CD14-positive monocyte (primary cell): ENCODE results near the gene TBC1D30. TPM values are rescaled to one million over a fixed set of nuclear protein-coding genes. Genes with fewer than 3 reads are reported as not detected.

Experiments
- DNase-seq, 3 donors: peaks; one replicate each; pipeline ENCODE4 v3.0.0-alpha.2; 2011 to 2022
- H2AFZ ChIP-seq: 2 replicates; pipeline ENCODE4 v1.6.0; 2012; ENCODE audit warnings: mild to moderate bottlenecking, low read depth, low read length, inconsistent platforms; ENCODE audit not compliant: insufficient read depth, poor library complexity, severe bottlenecking
- H3K27ac ChIP-seq, 2 donors: 1 replicate in 1 of 2; 2 replicates in 1 of 2; pipeline ENCODE4 v1.5.1; 2012 to 2013; ENCODE audit warnings: low read length in 2 of 2, control low read depth in 1 of 2, inconsistent platforms in 1 of 2, low read depth in 1 of 2, mild to moderate bottlenecking in 1 of 2
- H3K27me3 ChIP-seq, 2 donors: one replicate each; pipeline versions ENCODE4 v1.6.0 to v1.6.1; 2011 to 2013; ENCODE audit warnings: low read length in 2 of 2; ENCODE audit not compliant: control insufficient read depth in 2 of 2, insufficient read depth in 2 of 2
- H3K36me3 ChIP-seq, 2 donors: replicated peaks in 1 of 2; 1 replicate in 1 of 2; 2 replicates in 1 of 2; pipeline versions ENCODE4 v1.5.1 to v1.6.1; 2012 to 2013; ENCODE audit warnings: low read length in 2 of 2, control low read depth in 1 of 2, inconsistent platforms in 1 of 2, mild to moderate bottlenecking in 1 of 2; ENCODE audit not compliant: insufficient read depth in 2 of 2, control insufficient read depth in 1 of 2
- H3K4me1 ChIP-seq, 2 donors: 1 replicate in 1 of 2; 2 replicates in 1 of 2; pipeline versions ENCODE4 v1.5.1 to v1.6.1; 2012 to 2013; ENCODE audit warnings: low read length in 2 of 2, control low read depth in 1 of 2, inconsistent platforms in 1 of 2, mild to moderate bottlenecking in 1 of 2, moderate library complexity in 1 of 2; ENCODE audit not compliant: insufficient read depth in 2 of 2, control insufficient read depth in 1 of 2
- H3K4me2 ChIP-seq: replicated peaks from 2 replicates; pipeline ENCODE3; 2012; ENCODE audit warnings: low read length, moderate library complexity, mild to moderate bottlenecking; ENCODE audit not compliant: poor library complexity, severe bottlenecking; ENCODE audit errors: extremely low read depth
- H3K4me3 ChIP-seq, 3 experiments: fragments of 200-600 bp in 1 of 3; sonication (generic) in 1 of 3; replicated peaks in 1 of 3; 1 replicate in 2 of 3; 2 replicates in 1 of 3; pipeline ENCODE4 v1.5.1; 2011 to 2013; ENCODE audit warnings: low read length in 3 of 3, mild to moderate bottlenecking in 3 of 3, control low read depth in 2 of 3, low read depth in 2 of 3, inconsistent platforms in 1 of 3, moderate library complexity in 1 of 3
- H3K79me2 ChIP-seq: 2 replicates; pipeline ENCODE4 v1.6.0; 2012; ENCODE audit warnings: mild to moderate bottlenecking, control low read depth, inconsistent platforms, low read length, moderate library complexity; ENCODE audit not compliant: insufficient read depth
- H3K9ac ChIP-seq: 2 replicates; pipeline ENCODE4 v1.6.0; 2017; ENCODE audit warnings: low read length, mild to moderate bottlenecking; ENCODE audit not compliant: insufficient read depth, poor library complexity, severe bottlenecking
- H3K9me3 ChIP-seq, 2 donors: replicated peaks in 1 of 2; 1 replicate in 1 of 2; 2 replicates in 1 of 2; pipeline versions ENCODE4 v1.5.1 to v1.6.1; 2012 to 2013; ENCODE audit warnings: low read length in 2 of 2, control low read depth in 1 of 2; ENCODE audit not compliant: control insufficient read depth in 1 of 2, insufficient read depth in 1 of 2
- H4K20me1 ChIP-seq: 2 replicates; pipeline ENCODE4 v1.6.0; 2012; ENCODE audit warnings: mild to moderate bottlenecking, low read length, control low read depth, moderate library complexity; ENCODE audit not compliant: insufficient read depth
- H3K27ac Mint-ChIP-seq, 7 donors: one replicate each; pipeline ENCODE4 v1.8.0; 2020; ENCODE audit warnings: mild to moderate bottlenecking in 7 of 7, mixed read lengths in 7 of 7, moderate library complexity in 6 of 7, inconsistent platforms in 2 of 7
- H3K27me3 Mint-ChIP-seq, 3 donors: one replicate each; pipeline ENCODE4 v1.8.0; 2021 to 2022; ENCODE audit warnings: low read depth in 3 of 3, mild to moderate bottlenecking in 3 of 3, mixed read lengths in 3 of 3, moderate library complexity in 3 of 3, inconsistent platforms in 1 of 3
- H3K36me3 Mint-ChIP-seq, 2 donors: one replicate each; pipeline ENCODE4 v1.8.0; 2020; ENCODE audit warnings: mixed read lengths in 2 of 2, inconsistent platforms in 1 of 2, mild to moderate bottlenecking in 1 of 2
- H3K4me1 Mint-ChIP-seq: one replicate; pipeline ENCODE4 v1.8.0; 2020; ENCODE audit warnings: mild to moderate bottlenecking, mixed read lengths
- H3K4me3 Mint-ChIP-seq, 2 donors: one replicate each; pipeline ENCODE4 v1.8.0; 2020; ENCODE audit warnings: mild to moderate bottlenecking in 2 of 2, mixed read lengths in 2 of 2, moderate library complexity in 1 of 2
- H3K9me3 Mint-ChIP-seq, 7 donors: one replicate each; pipeline ENCODE4 v1.8.0; 2020 to 2022; ENCODE audit warnings: mixed read lengths in 7 of 7, mild to moderate bottlenecking in 6 of 7, moderate library complexity in 6 of 7, inconsistent platforms in 2 of 7
- CTCF ChIP-seq: fragments of 200-600 bp; IDR thresholded peaks from one replicate; pipeline ENCODE4 v1.8.0; 2022; ENCODE audit warnings: antibody characterized with exemption, mild to moderate bottlenecking
- WGBS: methylation state at CpG from one replicate; pipeline ENCODE4 v1.1.5; 2013; ENCODE audit warnings: missing lambda C conversion rate; ENCODE audit not compliant: insufficient coverage; 5-methylcytosine and 5-hydroxymethylcytosine counted together
- intact Hi-C, 2 donors: fragments of 100-400 bp; cut with micrococcal nuclease; formaldehyde crosslinking; loops; one replicate each; pipeline versions ENCODE4 v1.15.0 to v1.15.1; 2023
- polyA plus RNA-seq, 3 donors: library from polyadenylated mRNA; depleted of rRNA in 1 of 3; unstranded in 2 of 3; stranded (reverse) in 1 of 3; fragments of 300-500 nt in 2 of 3; fragments of >200 nt in 1 of 3; fragmentation: Illumina TruSeq in 2 of 3; gene quantifications; 1 replicate in 2 of 3; 2 replicates in 1 of 3; pipeline ENCODE4 v1.2.3, GENCODE V29; 2012 to 2021

TBC1D30 gene
- polyA plus RNA-seq, 3 donors: 1.1 to 2.8 (median 2.7) TPM

GRCh38 chr12:64792128-64792527 is 32.3 kb upstream of the TBC1D30 start:
- no peak overlapping the region for H3K4me3 Mint-ChIP-seq
- Histone ChIP-seq H3K9me3 (no peaks in the 10 kb centered on the region), H4K20me1 (no peaks in the 10 kb centered on the region), H3K27me3 (no peaks in the 10 kb centered on the region), H3K27ac (no peak overlapping the region), H3K4me2 (no peak overlapping the region), H3K79me2 (no peaks in the 10 kb centered on the region), H2AFZ (no peak overlapping the region), H3K4me3 (no peak overlapping the region), H3K4me1 (peaks cover 0 to 5% of the 10 kb centered on the region in 2 donors), H3K9ac (no peak overlapping the region), H3K36me3 (no peaks in the 10 kb centered on the region)
- H3K9me3 Mint-ChIP-seq: peaks cover 0 to 2% (median 0%) of the 10 kb centered on the region in 7 donors
- H3K27ac Mint-ChIP-seq: no peak overlapping the region
- peaks cover 2 to 6% (median 6%) of the 10 kb centered on the region in 3 donors for H3K27me3 Mint-ChIP-seq
- 100% methylated on average over 1 of the region's 1 CpG for WGBS
- H3K36me3 Mint-ChIP-seq: no peaks in the 10 kb centered on the region
- DNase-seq: no peak
- peaks cover 7% of the 10 kb centered on the region for H3K4me1 Mint-ChIP-seq
- intact Hi-C loops: no loop called here
- TF ChIP-seq CTCF: no peak

DNA sequence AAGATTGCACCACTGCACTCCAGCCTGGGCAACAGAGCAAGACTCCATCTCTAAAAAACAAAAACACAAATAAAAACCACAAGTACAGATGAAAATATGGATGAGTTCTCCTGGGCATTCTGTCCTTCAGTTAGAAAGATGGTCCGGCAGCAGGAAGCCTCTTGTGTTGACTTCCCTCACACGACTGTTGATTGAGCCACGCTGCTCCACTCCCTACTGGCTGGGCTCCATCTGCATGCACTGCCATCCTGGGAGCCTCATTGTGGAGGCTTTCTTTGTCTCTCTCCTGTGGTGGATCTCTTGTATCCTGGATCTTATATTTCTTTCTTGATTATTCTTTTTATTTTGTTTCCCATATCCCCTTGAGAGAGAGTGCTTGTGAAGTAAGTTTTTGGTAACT is 30.8 kb upstream of the TBC1D30 start:
- H3K27me3 ChIP-seq: no peaks in the 10 kb centered on the region
- H3K27me3 Mint-ChIP-seq: peaks cover 5 to 7% (median 6%) of the 10 kb centered on the region in 3 donors
- peaks cover 7% of the 10 kb centered on the region for H3K4me1 Mint-ChIP-seq
- H3K4me2 ChIP-seq: no peak overlapping the region
- H3K36me3 Mint-ChIP-seq: no peaks in the 10 kb centered on the region
- no CpG with 5 or more reads among the region's 3 CpGs for WGBS
- H3K9me3 Mint-ChIP-seq: peaks cover 0 to 2% (median 0%) of the 10 kb centered on the region in 7 donors
- no peak overlapping the region for H3K27ac ChIP-seq
- H2AFZ ChIP-seq: no peak overlapping the region
- no peak overlapping the region for H3K4me3 Mint-ChIP-seq
- intact Hi-C loops: no loop called here
- H3K4me1 ChIP-seq: peaks cover 0 to 5% of the 10 kb centered on the region in 2 donors
- DNase-seq: no peak
- TF ChIP-seq CTCF: no peak
- no peaks in the 10 kb centered on the region for H3K36me3 ChIP-seq
- H3K79me2 ChIP-seq: no peaks in the 10 kb centered on the region
- peak overlapping the region in 1 of 7 donors; percentile 19 for H3K27ac Mint-ChIP-seq
- H3K4me3 ChIP-seq: no peak overlapping the region
- H3K9ac ChIP-seq: no peak overlapping the region
- H3K9me3 ChIP-seq: no peaks in the 10 kb centered on the region
- H4K20me1 ChIP-seq: no peaks in the 10 kb centered on the region
